CD4-positive, alpha-beta T cell treated with Interleukin-1 beta for 1 hour (primary cell): ENCODE results near the gene PDP2.
"Not testable (repeated sequence)": the region's sequence is repeated elsewhere in the genome, so short reads cannot be mapped to it uniquely, and the experiment has no call there.

Experiments used
- DNase-seq, 2 donors: peaks; one replicate each; pipeline ENCODE4 v3.0.0-alpha.2; 2020 to 2022

PDP2 gene

DNA sequence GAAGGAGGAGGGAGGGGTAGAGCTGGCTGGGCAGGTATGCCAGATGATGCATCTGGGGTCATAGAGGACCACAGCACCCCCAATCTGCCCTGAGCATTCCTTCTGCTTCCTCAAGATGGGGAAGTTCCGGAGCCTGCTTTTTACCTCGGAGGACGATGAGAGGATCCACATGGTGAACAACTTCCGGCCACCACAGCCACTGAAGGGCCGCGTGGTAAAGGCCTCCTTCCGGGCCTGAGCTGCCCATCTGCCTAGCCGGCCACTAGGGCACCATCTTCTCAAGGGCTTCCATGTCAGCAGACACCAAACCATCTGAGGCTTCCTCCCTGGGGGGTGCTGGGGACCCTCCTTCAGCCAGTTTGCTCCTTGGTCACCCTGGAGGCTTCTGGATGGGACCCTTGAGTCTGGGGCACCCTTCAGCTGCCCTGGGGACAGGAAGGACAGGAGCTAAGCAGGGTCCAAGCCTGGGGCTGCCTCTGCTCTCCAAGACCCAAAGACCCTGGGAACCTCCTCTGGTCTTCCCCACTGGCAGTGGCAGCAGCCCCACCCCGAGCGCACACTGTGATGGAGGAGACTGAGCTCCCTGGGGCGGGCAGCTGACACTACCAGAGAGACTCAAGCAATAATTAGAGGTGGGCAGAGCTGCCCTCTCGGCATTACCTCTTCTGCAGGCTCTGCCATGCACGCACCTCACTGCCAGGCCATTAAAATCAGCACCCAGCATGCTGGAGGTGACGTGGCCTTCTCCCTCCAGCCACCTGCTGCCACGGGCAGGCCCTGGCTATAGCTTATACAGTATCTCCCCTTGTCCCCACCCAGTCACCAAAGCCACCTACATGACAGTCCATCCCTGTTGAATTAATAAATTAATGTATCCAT lies 26.8 kb upstream of the PDP2 start:
- no peak for DNase-seq

DNA sequence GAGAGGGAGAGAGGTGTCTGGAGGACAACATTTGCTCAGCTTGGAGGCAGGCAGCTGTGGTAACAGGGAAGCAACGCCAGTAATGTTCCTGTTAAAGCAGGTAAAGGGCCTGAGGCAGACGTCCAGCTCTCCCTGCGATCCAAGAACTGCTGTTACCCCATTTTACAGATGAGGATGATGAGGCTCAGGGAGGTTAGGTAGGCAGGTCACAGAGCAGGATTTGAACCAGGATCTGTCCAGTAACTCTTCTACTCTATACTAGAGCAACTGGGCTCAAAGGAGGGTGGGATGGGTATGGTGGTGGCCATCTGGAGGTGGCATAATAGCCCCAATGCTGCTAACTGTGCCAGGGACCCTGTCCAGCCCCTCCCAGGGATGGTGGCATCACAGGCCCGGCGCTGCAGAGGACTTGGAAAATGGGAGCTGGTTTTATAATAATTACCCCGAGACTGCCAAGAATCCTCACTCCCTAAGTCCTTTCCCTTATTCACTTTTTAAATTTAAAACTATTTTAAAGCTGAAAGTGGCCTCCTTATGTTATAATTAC lies 24.1 kb upstream of the PDP2 start:
- no peak for DNase-seq

DNA sequence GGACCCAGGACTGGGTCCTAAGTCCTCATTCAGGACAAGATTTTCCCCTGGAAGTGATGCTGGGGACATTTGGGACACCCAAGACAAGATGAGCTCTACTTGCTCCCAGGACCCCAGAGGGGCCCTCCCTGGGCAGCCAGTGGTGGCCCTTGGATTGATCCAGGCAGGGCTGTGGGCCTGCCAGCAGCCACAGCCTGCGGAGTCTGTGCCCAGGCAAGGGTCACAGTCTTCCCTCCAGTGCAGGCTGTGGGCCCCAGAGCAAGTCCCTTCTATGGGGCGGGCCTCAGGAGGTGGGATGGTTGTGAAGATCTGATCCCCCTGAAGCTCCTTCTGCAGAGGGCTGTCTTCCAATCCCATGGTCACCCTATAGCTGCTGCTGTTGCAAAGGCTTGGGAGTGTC lies 23.5 kb upstream of the PDP2 start:
- DNase-seq = no peak

DNA sequence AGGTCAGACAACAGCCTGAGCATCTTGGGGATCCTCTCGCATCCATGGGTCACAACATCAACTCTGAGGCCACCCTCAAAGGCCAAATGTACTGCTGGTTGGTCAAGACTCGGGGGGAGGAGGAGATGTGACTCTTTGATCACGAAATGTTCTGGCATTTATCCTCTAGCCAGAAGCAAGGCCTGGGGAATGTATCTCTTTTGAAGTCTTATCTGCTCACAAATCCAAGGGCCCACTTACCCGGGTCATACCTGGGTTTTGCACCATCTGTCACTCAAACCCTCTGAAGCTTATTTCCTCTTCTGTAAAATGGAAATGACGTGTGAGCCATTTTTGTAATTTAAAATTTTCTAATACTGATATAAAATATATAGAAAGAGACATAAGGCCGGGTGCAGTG lies 22.9 kb upstream of the PDP2 start:
- DNase-seq = no peak

DNA sequence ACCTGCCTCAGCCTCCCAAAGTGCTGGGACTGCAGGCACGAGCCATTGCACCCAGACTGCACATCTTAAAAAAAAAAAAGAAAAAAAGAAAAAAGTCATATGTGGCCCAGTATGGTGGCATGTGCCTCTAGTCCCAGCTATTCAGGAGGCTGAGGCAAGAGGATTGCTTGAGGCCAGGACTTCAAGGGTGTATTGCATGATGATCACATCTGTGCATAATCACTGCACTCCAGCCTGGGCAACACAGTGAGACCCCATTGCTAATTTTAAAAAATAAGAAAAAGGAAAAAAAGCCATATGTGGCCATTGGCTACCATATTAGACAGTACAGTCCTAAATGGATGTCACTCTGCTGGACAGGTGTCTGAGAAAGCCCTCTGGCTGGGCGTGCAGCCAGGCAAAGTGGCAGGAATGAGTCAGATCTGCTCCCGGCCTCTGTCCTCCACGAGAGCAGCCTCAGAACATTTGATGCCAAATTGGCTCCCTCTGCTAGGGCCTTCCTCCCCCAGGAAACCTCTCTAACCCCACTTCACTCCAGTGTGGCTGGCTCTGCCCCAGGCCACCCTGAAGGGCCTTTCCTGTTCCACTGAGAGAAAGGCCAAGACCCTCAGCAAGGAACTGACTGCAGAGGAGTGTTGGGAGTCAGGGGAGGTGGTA lies 21.4 kb upstream of the PDP2 start:
- no peak for DNase-seq

DNA sequence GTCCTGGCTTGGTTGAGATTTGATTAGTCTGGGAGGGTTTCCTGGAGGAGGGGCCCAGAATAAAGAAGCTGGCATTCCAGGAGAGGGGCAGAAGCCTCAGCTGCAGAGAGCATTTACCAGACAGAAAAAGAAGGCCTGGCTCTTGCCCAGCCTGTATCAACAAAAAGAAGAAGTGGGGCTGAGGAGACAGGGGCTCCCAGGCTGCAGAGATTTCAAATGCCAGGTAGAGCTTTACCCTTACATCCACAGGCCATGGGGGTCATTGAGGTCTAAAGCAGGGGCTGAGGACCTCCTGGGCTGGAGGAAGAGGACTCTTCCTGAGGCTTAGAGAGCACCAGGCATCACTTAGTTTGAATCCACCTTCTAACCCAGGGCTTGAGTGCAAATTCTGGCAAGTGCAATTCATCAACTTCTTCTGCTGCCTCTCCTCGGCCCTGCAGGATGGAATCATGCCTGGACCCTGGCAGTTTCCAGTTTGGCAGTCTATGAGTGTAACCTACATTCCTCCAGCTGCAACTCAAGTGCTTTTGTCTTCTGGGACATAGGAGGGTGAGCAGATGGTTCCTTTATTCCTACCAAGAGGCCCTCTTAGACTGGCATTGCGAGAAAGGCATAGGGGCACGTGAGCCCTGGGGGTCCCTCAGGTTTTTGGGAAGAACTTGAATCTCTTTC lies 20.8 kb upstream of the PDP2 start:
- DNase-seq = no peak

DNA sequence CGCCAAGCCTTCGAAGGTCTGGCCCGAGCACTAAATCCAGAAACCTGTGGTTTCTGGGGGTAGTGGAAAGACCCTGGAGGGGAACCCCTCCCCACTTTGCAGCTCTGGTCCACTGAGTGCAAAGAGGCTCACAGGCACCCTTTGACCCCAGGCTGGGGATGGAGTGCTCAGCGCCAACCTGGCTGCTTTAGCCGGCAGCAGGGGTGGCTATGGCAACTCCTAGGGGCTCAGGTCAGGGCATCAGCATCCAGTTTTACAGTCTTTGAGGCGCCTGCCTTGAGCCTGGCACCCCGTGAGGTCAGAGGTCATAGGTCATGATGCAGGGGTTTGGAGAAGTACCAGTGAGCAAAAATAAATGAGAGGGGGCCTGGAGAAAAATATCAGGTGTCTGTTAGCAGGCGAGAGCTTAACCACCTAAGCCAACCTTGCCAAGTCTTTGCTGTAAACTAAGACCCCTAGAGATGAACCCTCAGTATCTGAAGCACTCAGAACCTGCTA lies 18.2 kb upstream of the PDP2 start:
- no peak for DNase-seq

DNA sequence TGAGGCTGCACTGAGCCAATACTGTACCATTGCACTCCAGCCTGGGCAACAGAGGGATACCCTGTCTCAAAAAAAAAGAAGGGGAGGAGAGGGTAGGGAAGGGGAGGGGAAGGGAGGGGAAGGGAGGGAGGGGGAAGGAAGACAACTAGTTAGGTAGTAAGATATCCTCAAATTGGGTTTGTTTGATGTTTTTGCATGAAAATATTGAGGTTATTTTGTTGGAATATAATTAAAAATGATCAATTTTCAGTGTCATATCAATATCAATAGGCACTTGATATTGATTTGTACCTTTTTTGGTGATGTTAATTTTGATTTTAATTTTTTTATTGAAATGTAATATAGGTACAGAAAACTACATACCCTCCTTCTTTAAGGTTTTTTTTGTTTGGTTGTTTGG lies 16.6 kb upstream of the PDP2 start:
- DNase-seq = no peak

DNA sequence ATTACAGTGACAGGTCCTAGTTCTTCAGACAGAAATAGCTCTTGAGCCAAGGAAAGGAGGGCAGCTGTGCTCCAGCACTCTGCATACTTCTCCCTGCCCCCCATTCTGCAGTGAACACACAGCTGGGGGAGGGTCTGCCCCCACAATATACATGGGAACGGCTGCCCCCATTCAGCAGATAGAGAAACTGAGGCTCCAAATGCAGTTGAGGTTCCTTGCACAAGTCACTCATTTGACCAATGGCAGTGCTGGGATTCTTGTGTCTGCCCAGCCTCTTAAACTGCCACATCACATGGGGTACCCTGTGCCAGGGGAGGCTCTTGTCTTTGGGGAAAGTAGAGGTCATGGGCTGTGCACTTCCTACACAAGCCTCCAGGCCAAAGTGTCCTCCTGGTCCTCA lies 10.9 kb upstream of the PDP2 start:
- DNase-seq = no peak

DNA sequence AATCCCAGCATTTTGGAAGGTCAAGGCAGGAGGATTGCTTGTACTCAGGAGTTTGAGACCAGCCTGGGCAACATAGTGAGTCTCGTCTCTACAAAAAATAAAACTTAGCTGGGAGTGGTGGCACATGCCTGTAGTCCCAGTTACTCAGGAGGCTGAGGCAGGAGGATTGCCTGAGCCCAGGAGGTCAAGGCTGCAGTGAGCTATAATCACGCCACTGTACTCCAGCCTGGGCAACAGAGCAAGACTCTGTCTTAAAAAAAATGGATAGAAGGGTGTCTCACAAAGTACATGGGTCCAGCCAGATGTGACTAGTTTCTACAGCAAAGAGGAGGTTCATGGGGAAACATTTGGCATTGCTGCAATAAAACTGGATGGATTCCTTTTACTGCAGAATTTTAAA lies 9.0 kb upstream of the PDP2 start:
- DNase-seq = not testable (repeated sequence)

DNA sequence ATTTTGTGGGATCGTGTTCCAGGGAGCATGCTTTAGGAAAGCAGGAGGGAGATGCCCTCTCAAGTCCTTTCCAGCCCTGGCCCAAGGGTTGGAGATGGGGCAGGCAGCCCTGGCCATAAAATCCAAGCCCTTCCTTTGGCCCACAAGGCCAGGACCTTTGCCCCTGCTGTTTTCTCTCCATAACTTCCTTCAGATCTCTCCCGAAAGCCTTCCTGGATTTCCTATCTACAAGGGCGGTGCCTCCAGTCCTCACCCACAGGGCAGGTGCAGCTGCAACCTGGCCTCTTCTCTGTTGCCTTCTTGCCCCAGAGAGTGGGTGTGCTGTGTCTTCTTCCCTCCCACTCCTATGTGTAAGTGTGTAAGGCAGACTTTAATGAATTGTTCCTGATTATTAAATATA lies 8.5 kb upstream of the PDP2 start:
- no peak for DNase-seq

DNA sequence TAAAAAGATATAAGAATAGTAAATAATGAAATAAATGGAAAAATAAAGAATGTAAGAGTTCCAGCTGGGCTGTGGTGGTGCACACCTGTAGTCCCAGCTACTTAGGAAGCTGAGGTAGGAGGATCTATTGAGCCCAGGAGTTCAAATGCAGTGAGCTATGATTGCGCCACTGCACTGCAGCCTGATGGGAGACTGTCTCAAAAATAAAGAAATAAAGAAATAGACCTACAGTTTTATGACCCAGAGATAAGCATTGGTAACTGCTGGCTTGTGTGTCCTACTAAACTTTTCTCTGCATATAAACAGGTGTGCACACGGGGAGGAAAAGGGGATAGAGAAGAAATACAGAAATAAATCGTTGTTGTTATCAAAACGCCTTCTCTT lies 7.8 kb upstream of the PDP2 start:
- DNase-seq = no peak

DNA sequence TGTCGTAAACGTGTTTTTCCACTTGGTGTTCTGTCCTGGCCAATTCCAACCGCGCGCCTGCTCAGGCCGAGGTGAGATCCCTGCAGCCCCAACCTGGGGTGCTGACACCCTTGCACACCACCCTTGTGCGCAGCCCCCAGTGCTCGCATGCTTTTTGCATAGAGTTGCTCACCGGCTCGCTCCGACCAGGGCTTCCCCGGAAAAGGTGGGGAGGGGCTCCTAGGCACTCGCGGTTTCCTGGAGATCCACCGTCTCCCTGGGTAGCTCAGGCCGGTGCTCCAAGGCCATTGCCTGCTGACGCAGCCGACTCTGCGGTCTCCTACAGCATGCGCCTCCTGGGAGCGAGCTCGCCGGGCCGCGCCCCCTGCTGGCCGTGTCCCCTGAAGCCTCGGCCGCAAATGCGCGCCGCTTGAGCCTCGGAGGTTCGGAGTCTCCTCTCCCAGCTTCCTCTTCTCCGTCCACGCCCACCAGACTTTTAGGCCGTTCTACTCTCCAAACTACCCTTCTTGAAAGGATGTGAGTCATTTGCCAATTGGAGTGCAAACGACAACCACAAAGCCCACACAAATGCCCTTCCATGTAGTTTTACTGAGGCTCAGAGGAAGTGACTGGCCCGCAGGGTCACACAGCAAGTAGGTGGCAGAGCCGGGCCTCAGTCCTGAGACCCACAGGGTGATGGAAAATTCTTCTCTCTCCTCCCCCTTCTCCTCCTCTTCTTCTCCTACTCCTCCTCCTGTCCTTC lies 7.2 kb upstream of the PDP2 start:
- DNase-seq = peak; percentile 87 to 92

DNA sequence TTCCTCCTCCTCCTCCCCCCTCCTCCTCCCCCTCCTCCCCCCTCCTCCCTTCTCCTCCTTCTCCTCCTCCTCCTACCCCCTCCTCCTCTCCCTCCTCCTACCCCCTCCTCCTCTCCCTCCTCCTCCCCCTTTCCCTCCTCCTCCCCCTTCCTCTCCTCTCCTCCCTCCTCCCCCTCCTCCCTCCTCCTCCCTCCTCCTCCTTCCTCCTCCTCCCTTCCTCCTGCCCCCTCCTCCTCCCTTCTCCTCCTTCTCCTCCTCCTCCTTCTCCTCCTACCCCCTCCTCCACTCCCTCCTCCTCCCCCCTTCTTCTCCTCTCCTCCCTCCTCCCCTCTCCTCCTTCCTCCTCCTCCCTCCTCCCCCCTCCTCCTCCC lies 6.6 kb upstream of the PDP2 start:
- no peak for DNase-seq

DNA sequence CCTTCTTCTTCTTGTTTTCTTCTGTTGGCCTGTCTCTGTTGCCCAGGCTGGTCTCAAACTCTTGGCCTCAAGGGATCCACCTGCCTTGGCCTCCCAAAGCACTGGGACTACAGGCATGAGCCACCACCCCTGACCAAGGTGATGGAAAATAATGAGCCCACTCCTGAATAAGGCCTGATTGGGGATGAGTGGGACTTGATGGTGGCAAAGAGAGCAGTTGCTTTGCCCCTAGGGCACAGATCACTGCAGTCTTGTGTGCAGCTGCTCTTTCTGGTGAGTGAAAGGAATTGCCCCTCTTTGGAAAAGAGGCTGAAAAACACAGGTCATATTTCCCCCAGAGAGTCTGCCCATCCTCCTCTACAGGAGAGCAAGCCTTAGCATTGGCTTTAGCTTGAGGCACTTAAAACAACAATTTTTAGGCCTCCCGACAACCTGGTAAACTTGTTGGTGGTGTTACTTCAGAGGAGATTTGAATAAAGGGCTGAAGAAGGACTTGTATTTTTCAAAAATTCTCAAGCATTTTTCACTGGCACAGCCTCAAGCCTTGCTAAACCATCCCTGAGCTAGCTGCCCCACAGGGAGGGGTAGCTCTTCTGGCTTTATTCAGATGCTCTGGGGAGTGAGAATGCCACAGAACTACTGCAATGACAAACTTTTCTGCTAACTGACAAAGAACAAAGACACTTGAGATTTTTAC lies 6.1 kb upstream of the PDP2 start:
- peak in 1 of 2 donors; percentile 2 for DNase-seq

DNA sequence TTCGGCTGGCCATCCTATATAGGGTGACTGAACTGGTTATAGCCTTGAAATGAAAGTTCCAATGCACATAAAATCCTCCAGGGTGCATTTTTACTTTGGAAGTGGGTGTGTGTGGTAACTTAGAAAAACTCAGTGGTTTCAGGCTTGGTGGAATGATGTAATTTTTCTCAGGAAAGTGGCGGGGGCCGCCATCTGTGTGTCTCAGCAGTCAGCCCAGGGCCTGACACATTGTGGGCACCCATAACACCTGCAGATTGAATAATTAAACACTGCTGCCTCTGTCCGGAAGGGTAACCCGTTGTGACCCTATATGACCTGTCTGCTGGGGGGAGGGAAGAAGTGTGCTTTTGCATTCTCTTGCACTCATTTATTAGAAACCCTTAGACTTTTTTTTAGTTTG lies 2.2 kb upstream of the PDP2 start:
- DNase-seq = no peak

DNA sequence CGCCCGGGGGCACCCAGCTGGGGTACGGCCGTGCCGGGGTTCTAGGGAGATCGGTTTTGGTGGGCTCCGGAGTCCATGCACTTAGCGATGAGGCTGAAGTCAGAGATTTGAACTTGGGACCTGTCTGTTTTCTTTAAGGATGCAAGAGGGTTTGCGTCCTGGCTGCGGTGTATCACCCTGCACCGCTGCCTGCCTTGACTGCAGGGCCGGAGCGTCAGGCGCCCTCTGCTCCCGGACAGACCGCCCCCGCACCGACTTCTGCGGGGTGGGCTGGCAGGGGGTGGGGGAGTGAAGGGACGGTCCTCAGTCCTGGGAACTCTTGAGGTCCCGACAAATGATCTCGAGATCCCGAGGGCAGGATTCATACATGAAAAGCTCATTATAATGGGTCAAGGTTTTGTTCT lies 701 bp downstream of the PDP2 start:
- DNase-seq = no peak

DNA sequence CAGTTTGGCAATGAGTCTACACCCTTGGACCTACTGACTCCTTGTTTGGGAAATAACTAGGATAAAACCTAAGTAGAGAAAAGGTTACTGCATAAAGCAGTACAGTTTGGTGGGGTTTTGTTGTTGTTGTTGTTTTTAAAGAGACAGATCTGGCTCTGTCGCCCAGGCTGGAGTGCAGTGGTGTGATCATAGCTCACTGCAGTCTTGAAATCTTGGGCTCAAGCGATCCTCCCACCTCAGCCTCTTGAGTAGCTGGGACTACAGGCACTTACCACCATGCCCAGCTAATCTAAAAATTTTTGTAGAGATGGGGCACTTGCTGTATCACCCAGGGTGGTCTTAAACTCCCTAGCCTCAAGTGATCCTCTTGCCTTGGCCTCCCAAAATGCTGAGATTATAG lies 1.2 kb downstream of the PDP2 start:
- DNase-seq = no peak

DNA sequence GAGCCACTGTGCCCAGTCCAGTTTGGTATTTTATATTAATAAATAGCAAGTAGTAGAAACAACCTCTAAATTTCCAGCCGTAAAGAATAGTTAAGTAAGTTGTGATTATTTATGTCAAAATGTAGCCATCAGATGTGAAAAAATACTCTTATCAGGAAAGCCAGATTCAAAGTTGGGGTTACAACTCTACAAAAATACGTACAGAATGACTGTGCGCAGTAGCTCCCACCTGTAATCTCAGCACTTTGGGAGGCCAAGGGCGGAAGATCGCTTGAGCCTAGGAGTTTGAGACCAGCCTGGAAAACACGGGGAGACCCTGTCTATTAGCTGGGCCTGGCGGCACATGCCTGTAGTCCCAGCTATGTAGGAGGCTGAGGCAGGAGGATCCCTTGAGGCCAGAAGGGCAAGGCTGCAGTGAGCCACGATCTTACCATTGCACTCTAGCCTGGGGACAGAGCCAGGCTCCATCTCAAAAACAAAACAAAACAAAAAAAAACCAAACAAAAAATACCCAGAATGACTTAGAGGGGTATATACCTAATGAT lies 1.7 kb downstream of the PDP2 start:
- no peak for DNase-seq

DNA sequence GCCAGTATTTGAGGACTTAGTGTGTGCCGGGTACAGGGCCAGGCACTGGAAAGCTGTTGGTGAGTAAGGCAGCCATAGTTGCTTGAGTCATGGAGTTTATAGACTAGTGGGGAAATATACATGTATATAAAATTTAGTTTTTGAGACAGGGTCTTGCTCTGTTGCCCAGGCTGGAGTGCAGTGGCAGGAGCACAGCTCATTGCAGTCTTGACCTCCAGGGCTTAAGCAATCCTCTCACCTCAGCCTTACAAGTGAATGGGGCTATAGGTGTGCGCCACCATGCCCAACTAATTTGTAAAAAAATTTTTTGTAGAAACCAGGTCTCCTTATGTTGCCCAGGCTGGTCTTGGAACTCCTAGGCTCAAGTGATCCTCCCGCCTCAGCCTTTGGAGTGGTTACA lies 2.4 kb downstream of the PDP2 start:
- no peak for DNase-seq

DNA sequence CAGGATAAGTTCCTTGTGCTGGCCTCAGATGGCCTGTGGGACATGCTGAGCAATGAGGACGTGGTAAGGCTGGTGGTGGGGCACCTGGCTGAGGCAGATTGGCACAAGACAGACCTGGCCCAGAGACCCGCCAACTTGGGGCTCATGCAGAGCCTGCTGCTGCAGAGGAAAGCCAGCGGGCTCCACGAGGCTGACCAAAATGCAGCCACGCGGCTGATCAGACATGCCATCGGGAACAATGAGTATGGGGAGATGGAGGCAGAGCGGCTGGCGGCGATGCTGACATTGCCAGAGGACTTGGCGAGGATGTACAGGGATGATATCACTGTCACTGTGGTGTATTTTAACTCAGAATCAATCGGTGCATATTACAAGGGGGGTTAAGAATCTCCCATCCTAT lies 5.2 kb downstream of the PDP2 start:
- DNase-seq = no peak

DNA sequence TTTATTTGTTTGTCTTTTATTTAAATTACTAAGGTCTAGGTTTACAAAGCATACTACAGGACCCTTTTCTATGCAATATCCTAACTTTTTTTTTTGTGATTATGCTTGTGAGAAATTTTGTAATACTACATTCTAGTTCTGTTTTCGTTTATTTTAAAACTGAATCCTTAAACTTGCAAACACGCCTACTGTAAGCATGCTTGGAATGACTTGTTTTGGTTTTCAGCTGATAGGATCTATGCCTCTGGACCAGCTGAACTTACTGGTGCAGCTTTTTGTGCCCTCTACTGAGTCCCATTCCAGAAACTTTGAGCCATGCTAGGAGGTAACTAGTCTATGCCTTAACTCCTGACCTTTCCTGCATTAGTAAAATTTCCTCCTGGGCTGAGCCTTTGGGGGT lies 6.0 kb downstream of the PDP2 start:
- no peak for DNase-seq
